Measurements from ENCODE around the gene GLCCI1. TPM values are rescaled to one million over a fixed set of nuclear protein-coding genes. Genes with fewer than 3 reads are reported as not detected.

GLCCI1 gene
- total RNA-seq, 1 donor from 2014 or later: 42.4 TPM

DNA sequence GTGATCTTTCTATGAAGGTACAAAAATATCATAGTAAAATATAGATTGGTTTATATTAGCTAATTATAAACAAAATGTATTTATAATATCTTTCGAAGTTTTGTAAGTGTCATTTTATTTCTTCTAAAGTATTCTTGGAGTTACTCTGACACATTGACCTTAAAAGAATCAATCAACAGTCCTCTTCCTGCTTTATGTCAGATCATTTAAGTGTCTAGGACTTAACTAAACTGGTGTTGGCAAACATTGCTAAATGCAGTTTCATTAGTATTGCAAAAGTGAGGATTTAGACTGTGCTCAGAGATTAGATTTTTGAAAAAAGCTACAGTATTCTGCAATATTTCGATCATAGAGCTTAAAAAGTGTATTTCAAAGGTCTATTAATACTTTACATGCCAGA, 10.3 kb downstream of the GLCCI1 start:
- Mint-ChIP-seq H3K9me3 (ENCODE audit: low read depth) (no peaks in the 10 kb centered on the region), H3K27ac (no peak overlapping the region), H3K36me3 (ENCODE audit: insufficient read depth) (peaks cover 2% of the 10 kb centered on the region), H3K4me1 (ENCODE audit: low read depth) (peaks cover 11% of the 10 kb centered on the region), H3K27me3 (no peaks in the 10 kb centered on the region), H3K4me3 (ENCODE audit: low read depth) (no peak overlapping the region)
- no peak for TF ChIP-seq CTCF (IDR thresholded peaks at IDR 0.05; ENCODE audit: unreplicated experiment)
- DNase-seq (ENCODE audit: low spot score, unreplicated experiment): no peak

- peaks cover 2% of the 10 kb centered on the region for H3K36me3 Mint-ChIP-seq (ENCODE audit: insufficient read depth)
- no peak for TF ChIP-seq CTCF (IDR thresholded peaks at IDR 0.05; ENCODE audit: unreplicated experiment)
- H3K4me3 Mint-ChIP-seq (ENCODE audit: low read depth): no peak overlapping the region
- no peak for DNase-seq (ENCODE audit: low spot score, unreplicated experiment)
- peaks cover 9% of the 10 kb centered on the region for H3K4me1 Mint-ChIP-seq (ENCODE audit: low read depth)
- no peaks in the 10 kb centered on the region for H3K27me3 Mint-ChIP-seq
- no peak overlapping the region for H3K27ac Mint-ChIP-seq
- H3K9me3 Mint-ChIP-seq (ENCODE audit: low read depth): no peaks in the 10 kb centered on the region
These were observed 11.0 kb downstream of the GLCCI1 start for GRCh38 chr7:7979558-7979957.

DNA sequence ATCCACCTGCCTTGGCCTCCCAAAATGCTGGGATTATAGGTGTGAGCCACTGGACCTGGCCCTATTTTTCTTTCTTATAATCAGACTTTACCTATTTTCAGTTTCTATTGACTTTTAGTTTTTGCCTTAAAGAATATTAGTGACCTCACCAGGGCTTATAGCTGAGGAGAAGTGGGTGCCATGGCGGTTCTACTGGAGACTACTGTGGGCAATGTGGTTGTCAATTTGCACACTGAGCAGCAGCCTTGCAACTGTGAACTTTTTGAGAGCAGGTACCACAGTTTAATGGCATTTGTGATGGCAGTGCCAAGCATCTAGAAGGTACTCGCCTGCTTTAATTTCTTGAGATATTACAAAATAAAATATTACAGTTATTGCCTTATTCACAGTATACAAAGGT, 11.5 kb downstream of the GLCCI1 start:
- Mint-ChIP-seq H3K27ac (no peak overlapping the region), H3K9me3 (ENCODE audit: low read depth) (no peaks in the 10 kb centered on the region), H3K36me3 (ENCODE audit: insufficient read depth) (peaks cover 2% of the 10 kb centered on the region), H3K27me3 (no peaks in the 10 kb centered on the region), H3K4me3 (ENCODE audit: low read depth) (no peak overlapping the region), H3K4me1 (ENCODE audit: low read depth) (peaks cover 11% of the 10 kb centered on the region)
- no peak for DNase-seq (ENCODE audit: low spot score, unreplicated experiment)
- no peak for TF ChIP-seq CTCF (IDR thresholded peaks at IDR 0.05; ENCODE audit: unreplicated experiment)

- no peaks in the 10 kb centered on the region for H3K9me3 Mint-ChIP-seq (ENCODE audit: low read depth)
- H3K4me1 Mint-ChIP-seq (ENCODE audit: low read depth): peaks cover 9% of the 10 kb centered on the region
- no peaks in the 10 kb centered on the region for H3K27me3 Mint-ChIP-seq
- H3K27ac Mint-ChIP-seq: peak overlapping the region; percentile 52
- H3K36me3 Mint-ChIP-seq (ENCODE audit: insufficient read depth): peaks cover 2% of the 10 kb centered on the region
- DNase-seq (ENCODE audit: low spot score, unreplicated experiment): no peak
- H3K4me3 Mint-ChIP-seq (ENCODE audit: low read depth): no peak overlapping the region
- TF ChIP-seq CTCF (IDR thresholded peaks at IDR 0.05; ENCODE audit: unreplicated experiment): no peak
These were observed 14.3 kb downstream of the GLCCI1 start for GRCh38 chr7:7982904-7983303.

DNA sequence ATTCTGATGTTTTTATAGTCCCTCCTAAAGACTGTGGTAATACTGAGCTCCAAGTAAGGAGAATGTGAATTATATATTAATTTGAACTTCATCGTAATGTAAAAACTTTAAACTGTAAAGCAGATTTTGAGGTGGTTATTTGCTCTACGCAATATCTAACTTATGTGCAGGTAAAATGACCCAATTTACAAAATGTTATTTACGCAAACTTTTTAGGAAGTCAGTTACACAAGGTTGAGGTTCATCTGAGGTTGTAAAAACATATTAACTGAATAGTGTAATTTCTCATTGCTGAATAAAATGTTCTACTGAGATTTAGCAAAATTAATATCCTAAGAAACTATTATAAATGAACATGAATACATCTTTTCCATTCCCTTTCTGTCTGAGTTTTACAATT, 15.8 kb downstream of the GLCCI1 start:
- TF ChIP-seq CTCF (IDR thresholded peaks at IDR 0.05; ENCODE audit: unreplicated experiment): no peak
- peaks cover 11% of the 10 kb centered on the region for H3K4me1 Mint-ChIP-seq (ENCODE audit: low read depth)
- H3K27me3 Mint-ChIP-seq: no peaks in the 10 kb centered on the region
- H3K27ac Mint-ChIP-seq: no peak overlapping the region
- DNase-seq (ENCODE audit: low spot score, unreplicated experiment): no peak
- no peaks in the 10 kb centered on the region for H3K9me3 Mint-ChIP-seq (ENCODE audit: low read depth)
- peaks cover 2% of the 10 kb centered on the region for H3K36me3 Mint-ChIP-seq (ENCODE audit: insufficient read depth)
- no peak overlapping the region for H3K4me3 Mint-ChIP-seq (ENCODE audit: low read depth)
